ENCODE measurements around the gene GCLM. TPM values are rescaled to one million over a fixed set of nuclear protein-coding genes. Genes with fewer than 3 reads are reported as not detected.
"Not testable (repeated sequence)": the region's sequence is repeated elsewhere in the genome, so short reads cannot be mapped to it uniquely, and the experiment has no call there.

GCLM gene, protein sequence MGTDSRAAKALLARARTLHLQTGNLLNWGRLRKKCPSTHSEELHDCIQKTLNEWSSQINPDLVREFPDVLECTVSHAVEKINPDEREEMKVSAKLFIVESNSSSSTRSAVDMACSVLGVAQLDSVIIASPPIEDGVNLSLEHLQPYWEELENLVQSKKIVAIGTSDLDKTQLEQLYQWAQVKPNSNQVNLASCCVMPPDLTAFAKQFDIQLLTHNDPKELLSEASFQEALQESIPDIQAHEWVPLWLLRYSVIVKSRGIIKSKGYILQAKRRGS
- total RNA-seq (12.6 TPM), polyA plus RNA-seq (6.7 TPM)

DNA sequence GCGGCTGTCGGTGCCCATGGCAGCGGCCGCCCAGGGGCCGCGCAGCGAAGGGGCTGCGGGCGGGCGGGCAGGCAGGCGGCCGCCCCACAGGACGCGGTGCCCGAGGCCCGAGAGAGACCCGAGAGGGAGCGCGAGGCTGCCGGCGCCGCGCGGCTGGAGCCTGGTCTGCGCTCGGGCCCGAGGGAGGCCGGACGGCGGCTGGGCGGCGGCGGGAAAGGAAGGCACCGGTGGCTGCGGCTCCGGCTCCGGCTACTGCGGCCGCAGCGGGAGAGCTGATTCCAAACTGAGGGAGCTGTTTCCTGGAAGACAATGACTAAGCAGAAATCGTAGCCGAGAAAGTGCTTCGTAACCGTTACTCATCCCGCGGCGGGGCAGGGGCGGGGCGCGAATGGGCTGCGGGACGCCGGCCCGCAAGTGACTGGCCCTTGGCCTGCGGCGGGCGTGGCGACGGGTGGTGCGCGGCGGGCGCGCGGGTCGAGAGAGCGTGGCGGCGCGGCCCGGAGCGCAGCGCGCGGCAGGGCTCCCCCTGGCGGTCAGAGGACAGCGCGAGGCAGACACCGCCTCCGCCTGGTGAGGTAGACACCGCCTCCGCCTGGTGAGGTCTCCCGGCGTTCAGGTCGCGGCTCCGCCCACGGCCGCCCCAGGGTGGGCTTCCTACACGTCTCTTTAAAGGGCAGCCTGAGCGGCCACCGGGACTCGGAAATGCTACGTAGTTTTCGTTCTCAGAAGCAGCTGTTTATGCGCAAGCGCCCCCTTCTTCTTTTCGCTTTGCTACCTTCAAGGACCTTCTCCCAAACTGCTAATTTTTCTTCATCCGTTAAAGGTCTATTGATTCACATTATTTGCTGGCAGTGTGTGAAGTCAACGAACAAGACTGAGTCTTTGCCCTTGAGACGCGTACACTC is at the start of gene GCLM:
TSS of gene GCLM (minus strand) at position 285 of the 905 bp plus-strand sequence. CDS start at position 18, 267 bp downstream.
- Histone ChIP-seq H3K36me3 (ENCODE audit: insufficient read depth) (no peaks in the 10 kb centered on the region), H3K4me1 (ENCODE audit: insufficient read depth) (no peaks in the 10 kb centered on the region), H3K4me3 (ENCODE audit: low read depth, low read length) (peak within 1 kb of the TSS; percentile 95), H3K27ac (ENCODE audit: low read depth) (peak within 1 kb of the TSS; percentile 81)
- under 1% methylated on average over 102 of the region's 102 CpGs for WGBS
- peak; percentile 45 for DNase-seq (ENCODE audit: extremely low spot score)

DNA sequence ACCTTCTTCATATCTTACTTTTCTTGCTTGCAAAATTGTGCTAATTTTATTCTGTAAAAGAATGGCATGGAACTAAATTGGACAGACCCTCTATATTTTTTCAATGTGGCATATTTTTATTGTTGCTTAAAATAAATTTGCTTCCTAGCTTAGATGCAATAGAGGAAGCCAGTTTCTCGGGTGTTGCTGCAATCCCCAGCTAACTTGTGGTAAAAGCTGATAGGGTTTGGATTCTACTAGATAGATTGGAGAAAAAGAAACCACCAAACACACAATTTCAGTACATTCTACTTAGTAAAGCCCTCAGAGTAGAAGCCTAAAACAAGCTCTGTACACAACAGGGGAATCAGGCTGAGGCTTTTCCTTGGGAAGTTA is 49.5 kb upstream of the GCLM start:
- DNase-seq (ENCODE audit: extremely low spot score): no peak
- Histone ChIP-seq H3K4me3 (ENCODE audit: low read depth, low read length) (no peak overlapping the region), H3K4me1 (ENCODE audit: insufficient read depth) (no peaks in the 10 kb centered on the region)

DNA sequence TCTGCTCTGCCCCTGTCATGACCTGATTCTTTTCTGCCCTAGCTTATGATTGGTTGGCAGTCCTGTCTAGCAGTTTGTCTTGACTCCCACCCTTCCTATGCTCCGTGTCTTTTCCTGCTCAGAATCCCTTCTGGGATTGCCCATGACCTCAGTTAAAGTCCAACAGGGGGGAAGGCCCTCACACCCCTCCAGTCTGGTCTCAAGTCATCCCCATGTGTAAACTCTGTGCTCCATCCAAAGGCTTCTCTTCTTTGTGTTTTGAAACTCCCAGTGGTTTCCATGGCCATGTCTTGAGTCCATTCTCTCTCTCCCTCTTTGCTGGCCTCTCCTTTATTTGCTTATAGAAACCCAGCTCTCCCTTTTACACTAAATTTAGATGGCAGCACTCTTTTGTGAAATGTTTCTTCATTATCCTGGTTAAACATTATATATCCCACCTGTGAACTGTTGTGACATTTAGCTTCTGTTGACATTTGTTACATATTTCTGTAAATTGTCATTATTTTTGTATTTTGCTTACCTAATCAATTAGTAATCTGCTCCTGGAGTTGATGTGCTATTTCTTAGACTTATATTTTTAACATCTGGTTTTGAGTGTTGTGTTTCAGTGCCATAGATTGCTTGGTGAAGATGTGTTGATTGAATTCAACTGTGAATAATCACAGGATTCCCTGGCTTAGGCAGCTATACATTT is 48.9 kb upstream of the GCLM start:
- H3K36me3 ChIP-seq (ENCODE audit: insufficient read depth): no peaks in the 10 kb centered on the region
- H3K27ac ChIP-seq (ENCODE audit: low read depth): no peak overlapping the region
- no peaks in the 10 kb centered on the region for H3K4me1 ChIP-seq (ENCODE audit: insufficient read depth)
- DNase-seq (ENCODE audit: extremely low spot score): no peak
- WGBS: 61% methylated on average over 1 of the region's 1 CpG
- no peak overlapping the region for H3K4me3 ChIP-seq (ENCODE audit: low read depth, low read length)

More for the DNA sequence above, 49.5 kb upstream of the GCLM start:
- H3K27ac ChIP-seq (ENCODE audit: low read depth): no peak overlapping the region
- H3K36me3 ChIP-seq (ENCODE audit: insufficient read depth): no peaks in the 10 kb centered on the region
- 56% methylated on average over 1 of the region's 1 CpG for WGBS

DNA sequence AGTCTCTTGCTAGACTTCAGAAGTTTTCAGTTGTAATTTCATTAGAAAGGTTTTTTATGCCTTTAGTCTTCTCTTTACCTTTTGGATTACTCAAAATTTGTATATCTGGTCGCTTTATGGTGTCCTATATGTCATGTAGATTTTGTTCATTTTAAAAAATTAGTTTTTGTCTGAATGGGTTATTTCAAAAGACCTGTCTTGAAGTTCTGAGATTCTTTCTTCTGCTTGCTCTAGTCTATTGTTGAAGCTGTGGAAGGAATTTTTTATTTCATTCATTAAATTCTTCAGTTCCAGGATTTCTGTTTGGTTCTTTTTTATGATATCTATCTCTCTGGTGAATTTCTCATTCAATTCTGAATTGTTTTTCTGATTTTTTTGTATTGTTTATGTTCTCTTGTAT is 46.5 kb upstream of the GCLM start:
- WGBS: 66% methylated on average over 1 of the region's 1 CpG
- no peaks in the 10 kb centered on the region for H3K36me3 ChIP-seq (ENCODE audit: insufficient read depth)

DNA sequence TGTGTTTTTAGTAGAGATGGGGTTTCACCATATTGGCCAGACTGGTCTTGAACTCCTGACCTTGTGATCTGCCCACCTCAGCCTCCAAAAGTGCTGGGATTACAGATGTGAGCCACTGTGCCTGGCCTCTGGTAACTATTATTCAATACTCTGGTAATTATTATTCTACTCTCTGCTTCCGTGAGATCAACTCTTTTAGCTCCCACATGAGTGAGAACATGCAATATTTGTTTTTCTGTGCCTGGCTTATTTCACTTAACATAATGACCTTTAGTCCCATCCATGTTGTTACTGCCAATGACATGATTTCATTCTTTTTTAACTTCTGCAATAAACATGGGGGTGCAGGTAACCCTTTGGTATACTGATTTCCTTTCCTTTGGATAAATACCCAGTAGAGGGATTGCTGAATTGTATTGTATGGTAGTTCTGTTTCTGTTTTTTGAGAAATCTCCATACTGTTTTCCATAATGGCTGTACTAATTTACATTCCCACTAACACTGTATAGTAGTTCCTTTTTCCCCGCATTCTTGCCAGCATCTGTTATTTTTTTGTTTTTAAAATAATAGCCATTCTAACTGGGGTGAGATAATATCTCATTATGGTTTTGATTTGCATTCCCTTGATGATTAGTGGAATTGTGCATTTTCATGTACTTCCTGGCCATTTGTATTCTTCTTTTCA is 37.9 kb upstream of the GCLM start:
- DNase-seq (ENCODE audit: extremely low spot score); H3K36me3 ChIP-seq (ENCODE audit: insufficient read depth); H3K27ac ChIP-seq (ENCODE audit: low read depth); H3K4me1 ChIP-seq (ENCODE audit: insufficient read depth); H3K4me3 ChIP-seq (ENCODE audit: low read depth, low read length): not testable (repeated sequence)
- 86% methylated on average over 2 of the region's 2 CpGs for WGBS

More for the DNA sequence above, 46.5 kb upstream of the GCLM start:
- H3K4me1 ChIP-seq (ENCODE audit: insufficient read depth): no peaks in the 10 kb centered on the region
- no peak overlapping the region for H3K4me3 ChIP-seq (ENCODE audit: low read depth, low read length)
- H3K27ac ChIP-seq (ENCODE audit: low read depth): no peak overlapping the region
- DNase-seq (ENCODE audit: extremely low spot score): no peak

DNA sequence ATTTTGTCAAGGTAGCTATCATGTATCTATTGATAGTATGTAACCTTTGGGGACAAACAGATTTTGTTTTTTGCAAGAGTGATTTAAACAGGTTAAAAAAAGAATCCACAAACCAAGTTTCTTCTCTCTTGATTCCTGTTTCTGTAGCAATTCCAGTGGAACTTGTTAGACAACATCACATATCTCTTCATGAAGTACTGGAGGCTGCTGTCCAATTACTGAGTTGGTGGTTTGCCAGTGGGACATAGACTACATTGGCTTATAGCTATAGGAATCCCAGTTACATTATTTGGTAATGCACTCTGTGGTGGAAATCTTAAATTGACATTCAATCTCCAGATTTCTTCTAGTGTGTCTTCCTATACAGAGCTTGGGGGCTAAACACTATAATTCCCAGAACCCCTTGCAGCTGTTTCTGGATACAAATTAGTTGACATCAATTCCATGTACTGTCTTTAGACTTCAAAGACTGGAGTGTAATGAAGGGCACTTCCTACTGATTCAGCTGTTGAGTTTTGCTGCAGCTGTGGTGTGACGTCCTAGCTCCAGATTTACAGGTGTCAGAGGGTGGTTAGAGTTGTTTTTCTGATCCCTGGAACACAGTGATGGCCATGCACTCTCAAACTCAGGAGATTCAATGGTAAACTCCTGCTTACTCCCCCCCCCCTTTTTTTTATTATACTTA is 29.4 kb upstream of the GCLM start:
- WGBS: 73% methylated on average over 1 of the region's 1 CpG
- Histone ChIP-seq H3K4me3 (ENCODE audit: low read depth, low read length) (no peak overlapping the region), H3K36me3 (ENCODE audit: insufficient read depth) (no peaks in the 10 kb centered on the region), H3K4me1 (ENCODE audit: insufficient read depth) (no peaks in the 10 kb centered on the region), H3K27ac (ENCODE audit: low read depth) (no peak overlapping the region)
- DNase-seq (ENCODE audit: extremely low spot score): no peak

DNA sequence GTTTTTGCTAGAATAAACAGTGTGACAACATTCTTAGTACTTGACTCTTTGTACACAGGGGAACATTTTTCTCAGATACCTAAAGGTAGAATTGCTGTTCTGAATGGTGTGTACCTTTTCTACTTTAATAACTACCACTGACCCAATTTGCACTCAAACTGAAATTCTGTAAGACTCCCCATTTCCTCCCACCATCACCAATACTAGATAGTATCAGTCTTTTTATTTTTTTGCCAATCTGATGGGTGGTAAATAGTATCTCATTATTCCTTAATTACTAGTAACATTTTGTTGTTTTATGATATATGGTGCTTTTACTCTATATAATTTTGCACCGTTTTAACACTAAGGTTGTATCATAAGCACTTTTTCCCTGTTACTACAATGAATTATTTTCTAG is 28.8 kb upstream of the GCLM start:
- Histone ChIP-seq H3K4me1 (ENCODE audit: insufficient read depth) (no peaks in the 10 kb centered on the region), H3K4me3 (ENCODE audit: low read depth, low read length) (no peak overlapping the region), H3K27ac (ENCODE audit: low read depth) (no peak overlapping the region), H3K36me3 (ENCODE audit: insufficient read depth) (no peaks in the 10 kb centered on the region)
- no peak for DNase-seq (ENCODE audit: extremely low spot score)
- WGBS: 83% methylated on average over 1 of the region's 1 CpG

DNA sequence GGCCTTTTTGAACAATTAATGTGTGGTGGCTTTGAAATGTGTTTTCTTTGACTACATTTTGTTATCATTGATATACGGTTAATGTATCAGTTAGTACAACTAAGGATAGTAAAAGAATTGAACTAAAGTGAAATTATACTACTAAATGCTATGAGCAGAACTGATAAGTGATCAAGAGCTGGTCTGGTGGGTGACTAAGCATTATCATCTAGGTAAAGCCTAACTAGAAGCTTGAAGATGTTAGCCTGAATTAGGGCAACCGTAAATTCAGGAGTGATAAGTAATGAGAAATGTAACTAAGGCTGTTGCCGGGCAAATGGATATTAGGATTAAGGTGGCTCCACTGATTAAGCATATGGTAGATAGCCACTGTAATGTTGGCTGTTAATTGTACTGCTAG is 16.0 kb upstream of the GCLM start:
- no peak overlapping the region for H3K27ac ChIP-seq (ENCODE audit: low read depth)
- WGBS: 75% methylated on average over 3 of the region's 3 CpGs
- DNase-seq (ENCODE audit: extremely low spot score): no peak
- no peaks in the 10 kb centered on the region for H3K36me3 ChIP-seq (ENCODE audit: insufficient read depth)
- no peak overlapping the region for H3K4me3 ChIP-seq (ENCODE audit: low read depth, low read length)
- H3K4me1 ChIP-seq (ENCODE audit: insufficient read depth): no peaks in the 10 kb centered on the region

DNA sequence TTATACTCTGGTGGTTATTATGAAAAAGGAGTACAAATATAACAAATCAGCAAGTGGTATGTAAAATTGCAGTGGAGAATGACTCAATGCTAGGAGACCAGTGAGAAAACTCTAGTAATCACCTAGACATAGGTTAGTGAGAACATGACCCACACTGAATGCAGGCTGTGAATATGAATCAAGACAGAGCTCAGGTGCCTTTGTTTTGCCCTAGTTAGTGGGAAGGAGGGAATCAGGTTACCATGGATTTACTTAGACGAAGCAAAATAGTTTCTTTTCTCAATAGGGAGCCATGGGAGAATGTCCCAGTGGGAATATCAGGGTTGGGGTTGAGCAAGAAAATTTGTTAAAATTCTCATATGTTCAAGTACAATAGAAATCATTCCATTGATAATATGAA is 10.6 kb upstream of the GCLM start:
- 35% methylated on average over 1 of the region's 1 CpG for WGBS

DNA sequence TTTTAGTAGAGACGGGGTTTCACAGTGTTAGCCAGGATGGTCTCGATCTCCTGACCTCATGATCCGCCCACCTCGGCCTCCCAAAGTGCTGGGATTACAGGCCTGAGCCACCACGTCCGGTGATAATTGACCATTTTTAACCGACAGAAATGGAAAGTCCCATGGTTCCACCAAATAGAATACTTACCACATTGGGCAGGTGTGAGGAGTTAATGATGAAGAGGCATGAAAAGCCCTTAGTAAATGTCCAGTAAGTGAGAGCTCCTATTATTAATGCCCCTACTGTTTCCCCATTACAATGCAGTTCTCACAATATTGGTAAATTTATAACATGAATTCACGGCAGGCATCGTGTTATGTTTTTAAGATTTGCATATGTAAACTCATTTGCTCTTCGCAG is 8.1 kb upstream of the GCLM start:
- Histone ChIP-seq H3K4me3 (ENCODE audit: low read depth, low read length) (no peak overlapping the region), H3K27ac (ENCODE audit: low read depth) (no peak overlapping the region), H3K36me3 (ENCODE audit: insufficient read depth) (no peaks in the 10 kb centered on the region), H3K4me1 (ENCODE audit: insufficient read depth) (no peaks in the 10 kb centered on the region)
- DNase-seq (ENCODE audit: extremely low spot score): no peak
- 89% methylated on average over 10 of the region's 10 CpGs for WGBS

More for the DNA sequence above, 10.6 kb upstream of the GCLM start:
- no peak for DNase-seq (ENCODE audit: extremely low spot score)
- no peaks in the 10 kb centered on the region for H3K36me3 ChIP-seq (ENCODE audit: insufficient read depth)
- H3K4me1 ChIP-seq (ENCODE audit: insufficient read depth): no peaks in the 10 kb centered on the region
- H3K27ac ChIP-seq (ENCODE audit: low read depth): no peak overlapping the region
- H3K4me3 ChIP-seq (ENCODE audit: low read depth, low read length): no peak overlapping the region

DNA sequence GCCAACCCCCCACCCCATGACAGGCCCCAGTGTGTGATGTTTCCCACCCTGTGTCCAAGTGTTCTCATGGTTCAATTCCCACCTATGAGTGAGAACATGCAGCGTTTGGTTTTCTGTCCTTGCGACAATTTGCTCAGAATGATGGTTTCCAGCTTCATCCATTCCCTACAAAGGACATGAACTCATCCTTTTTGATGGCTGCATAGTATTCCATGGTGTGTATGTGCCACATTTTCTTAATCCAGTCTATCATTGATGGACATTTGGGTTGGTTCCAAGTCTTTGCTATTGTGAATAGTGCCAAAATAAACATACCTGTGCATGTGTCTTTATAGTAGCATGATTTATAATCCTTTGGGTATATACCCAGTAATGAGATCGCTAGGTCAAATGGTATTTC is 1.6 kb upstream of the GCLM start:
- H3K36me3 ChIP-seq (ENCODE audit: insufficient read depth); H3K4me3 ChIP-seq (ENCODE audit: low read depth, low read length); H3K27ac ChIP-seq (ENCODE audit: low read depth); H3K4me1 ChIP-seq (ENCODE audit: insufficient read depth); DNase-seq (ENCODE audit: extremely low spot score): not testable (repeated sequence)
- 96% methylated on average over 3 of the region's 3 CpGs for WGBS

DNA sequence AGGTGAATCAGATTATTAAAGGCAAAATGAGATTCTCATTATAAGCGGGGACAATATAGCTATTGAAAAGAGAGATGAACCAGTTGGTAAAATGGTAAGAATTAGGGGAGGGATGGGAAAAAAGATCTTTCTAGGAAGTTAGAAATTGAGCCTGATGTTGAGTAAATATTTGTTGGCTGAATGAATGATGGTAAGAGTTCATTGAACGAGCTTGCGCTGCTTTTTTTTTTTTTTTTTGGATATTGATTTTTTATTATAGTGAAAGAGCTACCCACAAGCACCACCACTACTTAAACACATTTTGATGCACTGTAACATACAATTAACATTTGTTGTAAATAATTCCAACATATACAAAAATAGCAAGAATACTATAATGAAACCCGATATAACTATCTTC is 1.1 kb upstream of the GCLM start:
- Histone ChIP-seq H3K27ac (ENCODE audit: low read depth) (no peak overlapping the region), H3K4me3 (ENCODE audit: low read depth, low read length) (no peak overlapping the region), H3K4me1 (ENCODE audit: insufficient read depth) (no peaks in the 10 kb centered on the region), H3K36me3 (ENCODE audit: insufficient read depth) (no peaks in the 10 kb centered on the region)
- WGBS: 93% methylated on average over 4 of the region's 4 CpGs
- no peak for DNase-seq (ENCODE audit: extremely low spot score)

Data from urinary bladder (tissue), 4 donors.